AG04449 (cell line): ENCODE measurements around the gene WWC1.

Experiments used
- CTCF ChIA-PET: fragments of 350-600 bp; formaldehyde crosslinking; extraction: SDS; loops from one replicate; lab custom pipeline; 2021; ENCODE audit warnings: antibody characterized with exemption; lab: Yijun Ruan, JAX
- POLR2A ChIA-PET: fragments of 400-600, 350-600 bp; formaldehyde crosslinking; extraction: SDS; loops from one replicate; lab custom pipeline; 2020; ENCODE audit warnings: antibody characterized with exemption, inconsistent platforms; lab: Yijun Ruan, JAX
- DNase-seq: peaks from one replicate; pipeline ENCODE4 v3.0.0-alpha.2; 2010; ENCODE audit warnings: low read depth, low spot score
- H3K4me3 ChIP-seq: 2 replicates; pipeline ENCODE4 v1.5.1; 2011; ENCODE audit warnings: low read depth, mild to moderate bottlenecking, control low read depth, low read length
- CTCF ChIP-seq: IDR thresholded peaks from one replicate; pipeline ENCODE4 v1.5.1; 2011; ENCODE audit warnings: mild to moderate bottlenecking, moderate library complexity, low read length, control low read depth, inconsistent platforms; ENCODE audit not compliant: insufficient read depth; ENCODE audit errors: missing control alignments

WWC1 gene

GRCh38 chr5:168320805-168321204 lies 29.4 kb downstream of the WWC1 start:
- no peak for TF ChIP-seq CTCF
- POLR2A ChIA-PET, result no interaction called here
- H3K4me3 ChIP-seq, result no peak overlapping the region

GRCh38 chr5:168324859-168325630 lies 33.6 kb downstream of the WWC1 start:
- DNase-seq, result no peak
- ChIA-PET POLR2A (no interaction called here), CTCF (interaction anchor here (1.1 to 3.5 kb wide), 3 partner anchors 10 to 41 kb away, joined by 3 to 17 read pairs (median 5); no protein-coding TSS in a partner anchor)
- no peak overlapping the region for H3K4me3 ChIP-seq
- no peak for TF ChIP-seq CTCF

More at GRCh38 chr5:168320805-168321204, 29.4 kb downstream of the WWC1 start:
- DNase-seq, result no peak
- CTCF ChIA-PET, result no interaction called here

GRCh38 chr5:168327019-168327421 lies 35.6 kb downstream of the WWC1 start:
- CTCF ChIA-PET, result interaction anchor here (0.9 to 3.5 kb wide), 5 partner anchors 11 to 32 kb away, joined by 4 to 17 read pairs (median 5); no protein-coding TSS in a partner anchor
- H3K4me3 ChIP-seq, result no peak overlapping the region
- POLR2A ChIA-PET, result no interaction called here
- no peak for TF ChIP-seq CTCF
- no peak for DNase-seq

GRCh38 chr5:168327451-168327850 lies 36.0 kb downstream of the WWC1 start:
- H3K4me3 ChIP-seq, result no peak overlapping the region
- ChIA-PET POLR2A (no interaction called here), CTCF (interaction anchor here (0.9 to 3.5 kb wide), 5 partner anchors 11 to 33 kb away, joined by 4 to 17 read pairs (median 5); no protein-coding TSS in a partner anchor)
- no peak for DNase-seq
- TF ChIP-seq CTCF, result no peak

GRCh38 chr5:168327994-168328393 lies 36.5 kb downstream of the WWC1 start:
- POLR2A ChIA-PET, result interaction anchor here (0.6 kb wide), 1 partner anchor 36 kb away, joined by 3 read pairs; no protein-coding TSS in a partner anchor
- H3K4me3 ChIP-seq, result no peak overlapping the region
- DNase-seq, result no peak

More at GRCh38 chr5:168327994-168328393, 36.5 kb downstream of the WWC1 start:
- no peak for TF ChIP-seq CTCF
- CTCF ChIA-PET, result interaction anchor here (0.9 to 3.5 kb wide), 5 partner anchors 12 to 33 kb away, joined by 4 to 17 read pairs (median 6); no protein-coding TSS in a partner anchor
